HG03135 (cell line): ENCODE measurements around the gene INO80.

Experiments
- ATAC-seq: cut with Tn5 transposase; IDR thresholded peaks from one replicate; pipeline ENCODE4 v1.9.1; 2021; ENCODE audit warnings: mild to moderate bottlenecking, moderate library complexity; ENCODE audit not compliant: unreplicated experiment

INO80 gene

GRCh38 chr15:41006479-41006878 is 109.6 kb downstream of the INO80 start:
- ATAC-seq: no peak

GRCh38 chr15:41004490-41004889 is 111.6 kb downstream of the INO80 start:
- ATAC-seq: no peak

GRCh38 chr15:41001524-41002214 is 114.4 kb downstream of the INO80 start:
- ATAC-seq: no peak

- ATAC-seq: no peak
Observed at GRCh38 chr15:40999190-40999589, 116.9 kb downstream of the INO80 start.

GRCh38 chr15:40995656-40996055 is 120.4 kb downstream of the INO80 start:
- ATAC-seq: no peak

GRCh38 chr15:40992825-40993224 is 123.3 kb downstream of the INO80 start:
- no peak for ATAC-seq

GRCh38 chr15:40992241-40992741 is 123.8 kb downstream of the INO80 start:
- no peak for ATAC-seq

- no peak for ATAC-seq
Observed at GRCh38 chr15:40991355-40991754, 124.7 kb downstream of the INO80 start.

GRCh38 chr15:40990789-40991188 is 125.3 kb downstream of the INO80 start:
- ATAC-seq: no peak

GRCh38 chr15:40990080-40990479 is 126.0 kb downstream of the INO80 start:
- ATAC-seq: no peak

GRCh38 chr15:40988156-40988555 is 127.9 kb downstream of the INO80 start:
- no peak for ATAC-seq

GRCh38 chr15:40986820-40987219 is 129.3 kb downstream of the INO80 start:
- no peak for ATAC-seq

- ATAC-seq: no peak
Observed at GRCh38 chr15:40985541-40986330, 130.3 kb downstream of the INO80 start.

GRCh38 chr15:40984964-40985363 is 131.1 kb downstream of the INO80 start:
- ATAC-seq: no peak

GRCh38 chr15:40984406-40984805 is 131.7 kb downstream of the INO80 start:
- no peak for ATAC-seq

GRCh38 chr15:40982855-40983254 is 133.2 kb downstream of the INO80 start:
- ATAC-seq: no peak

- ATAC-seq: no peak
Observed at GRCh38 chr15:40981186-40981585, 134.9 kb downstream of the INO80 start.

- ATAC-seq: no peak
Observed at GRCh38 chr15:40978562-40978961, 137.5 kb downstream of the INO80 start.

- no peak for ATAC-seq
Observed at GRCh38 chr15:40978141-40978540, 137.9 kb downstream of the INO80 start.

GRCh38 chr15:40976819-40977218 is 139.3 kb downstream of the INO80 start:
- ATAC-seq: no peak

GRCh38 chr15:40974879-40975278 is 141.2 kb downstream of the INO80 start:
- no peak for ATAC-seq

GRCh38 chr15:40969363-40969762 is 146.7 kb downstream of the INO80 start:
- no peak for ATAC-seq
